MCF 10A (cell line): ENCODE data around the gene ALX1. TPM values are rescaled to one million over a fixed set of nuclear protein-coding genes. Genes with fewer than 3 reads are reported as not detected.

Source experiments
- BruUV-seq: library from RNA; stranded (reverse); fragments of 400-500 nt; replicated peaks from 2 replicates; lab custom pipeline; 2021; lab: Mats Ljungman, UMichigan
- CTCF ChIA-PET: fragments of 300-600 bp; sonication (Branson Sonifier 250); formaldehyde crosslinking; extraction: SDS; loops from one replicate; lab custom pipeline; 2021; ENCODE audit warnings: antibody characterized with exemption, inconsistent platforms; lab: Yijun Ruan, JAX
- POLR2A ChIA-PET: fragments of 300-600, 350-650 bp; sonication (Branson Sonifier 250); formaldehyde crosslinking; extraction: SDS; loops from one replicate; lab custom pipeline; 2020; ENCODE audit warnings: antibody characterized with exemption, inconsistent platforms; lab: Yijun Ruan, JAX
- DNase-seq: peaks from one replicate; pipeline ENCODE4 v3.0.0-alpha.2; 2018; ENCODE audit not compliant: unreplicated experiment
- H3K27ac Mint-ChIP-seq: one replicate; pipeline ENCODE4 v1.8.0; 2022; ENCODE audit warnings: mild to moderate bottlenecking, low read depth, mixed read lengths; ENCODE audit not compliant: unreplicated experiment
- H3K27me3 Mint-ChIP-seq: one replicate; pipeline ENCODE4 v1.8.0; 2022; ENCODE audit warnings: mixed read lengths; ENCODE audit not compliant: insufficient read depth, unreplicated experiment
- H3K36me3 Mint-ChIP-seq: one replicate; pipeline ENCODE4 v1.8.0; 2022; ENCODE audit warnings: mild to moderate bottlenecking, moderate library complexity, mixed read lengths; ENCODE audit not compliant: insufficient read depth, unreplicated experiment
- H3K4me1 Mint-ChIP-seq: one replicate; pipeline ENCODE4 v1.8.0; 2022; ENCODE audit warnings: mixed read lengths; ENCODE audit not compliant: insufficient read depth, unreplicated experiment
- H3K4me3 Mint-ChIP-seq: one replicate; pipeline ENCODE4 v1.8.0; 2022; ENCODE audit warnings: mild to moderate bottlenecking, moderate library complexity, mixed read lengths; ENCODE audit not compliant: unreplicated experiment
- H3K9me3 Mint-ChIP-seq: one replicate; pipeline ENCODE4 v1.8.0; 2022; ENCODE audit warnings: mixed read lengths; ENCODE audit not compliant: unreplicated experiment
- CTCF ChIP-seq: fragments of 200-600 bp; IDR thresholded peaks from one replicate; pipeline ENCODE4 v1.8.0; 2022; ENCODE audit warnings: antibody characterized with exemption, mild to moderate bottlenecking; ENCODE audit not compliant: unreplicated experiment
- intact Hi-C: fragments of 100-400 bp; cut with micrococcal nuclease; formaldehyde crosslinking; loops from 2 replicates; pipeline ENCODE4 v1.14.1; 2022
- total RNA-seq: library from RNA; stranded (reverse); gene quantifications from 2 replicates; pipeline ENCODE4 v1.2.3, GENCODE V29; 2022

The ALX1 gene
- total RNA-seq, 1 experiment from 2014 or later, result not detected

DNA sequence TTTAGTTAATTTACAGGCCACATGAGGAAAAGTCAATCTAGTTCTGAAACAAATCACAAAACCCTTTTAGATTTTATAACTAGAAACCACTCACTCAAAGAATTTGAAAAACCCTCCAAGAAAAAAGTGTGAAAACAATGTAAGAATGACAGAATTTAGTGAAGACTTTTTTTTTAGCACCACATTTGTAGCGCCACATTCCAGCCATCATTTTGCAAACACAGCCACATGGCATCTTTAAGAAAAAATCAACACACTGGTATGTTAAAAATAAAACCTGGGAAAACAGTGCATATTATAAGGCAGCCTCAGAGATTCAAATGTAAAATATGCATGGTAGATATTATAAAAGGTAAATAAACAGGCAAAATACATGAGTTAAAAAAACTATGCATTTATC, 22.3 kb upstream of the ALX1 start:
- no TSS peak for BruUV-seq
- intact Hi-C loops, result no loop called here
- Mint-ChIP-seq H3K4me3 (no peak overlapping the region), H3K27ac (no peak overlapping the region), H3K4me1 (no peaks in the 10 kb centered on the region), H3K27me3 (no peaks in the 10 kb centered on the region), H3K36me3 (no peaks in the 10 kb centered on the region), H3K9me3 (no peaks in the 10 kb centered on the region)
- TF ChIP-seq CTCF, result no peak
- ChIA-PET CTCF (no interaction called here), POLR2A (no interaction called here)
- DNase-seq, result no peak

- TF ChIP-seq CTCF, result no peak
- Mint-ChIP-seq H3K4me3 (no peak overlapping the region), H3K4me1 (no peaks in the 10 kb centered on the region), H3K27ac (no peak overlapping the region), H3K27me3 (no peaks in the 10 kb centered on the region), H3K9me3 (no peaks in the 10 kb centered on the region), H3K36me3 (no peaks in the 10 kb centered on the region)
- intact Hi-C loops, result no loop called here
- BruUV-seq, result no TSS peak
- POLR2A ChIA-PET, result no interaction called here
- DNase-seq, result no peak
- CTCF ChIA-PET, result interaction anchor here (0.5 to 1.8 kb wide), 4 partner anchors 11 to 60 kb away, joined by 3 to 5 read pairs (median 4); no protein-coding TSS in a partner anchor
Measured at GRCh38 chr12:85260447-85260846, 19.6 kb upstream of the ALX1 start.

DNA sequence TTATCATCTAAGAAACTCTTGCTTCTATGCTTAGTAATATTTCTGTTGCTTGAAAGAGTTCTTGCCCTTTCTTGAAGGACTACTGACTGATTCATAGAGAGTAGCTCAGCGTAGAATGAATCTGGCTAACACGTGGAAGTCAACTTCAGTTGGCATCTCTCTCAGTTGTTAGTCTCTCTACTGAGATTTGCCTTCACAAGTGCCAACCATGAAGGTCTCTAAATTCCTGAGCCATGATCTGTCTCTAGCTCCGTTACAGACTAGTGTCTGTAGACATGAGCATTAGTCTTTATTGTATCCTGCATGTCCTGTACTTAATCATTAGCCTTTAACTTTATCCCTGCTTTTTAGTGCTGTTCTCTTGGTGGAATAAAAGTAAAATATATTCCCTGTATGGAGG, 19.1 kb upstream of the ALX1 start:
- Mint-ChIP-seq H3K27me3 (no peaks in the 10 kb centered on the region), H3K9me3 (no peaks in the 10 kb centered on the region), H3K27ac (no peak overlapping the region), H3K4me1 (no peaks in the 10 kb centered on the region), H3K4me3 (no peak overlapping the region), H3K36me3 (no peaks in the 10 kb centered on the region)
- TF ChIP-seq CTCF, result no peak
- BruUV-seq, result no TSS peak
- ChIA-PET CTCF (interaction anchor here (0.6 to 1.8 kb wide), 5 partner anchors 9 to 104 kb away, joined by 4 to 9 read pairs (median 5); no protein-coding TSS in a partner anchor), POLR2A (no interaction called here)
- no peak for DNase-seq
- intact Hi-C loops, result no loop called here

DNA sequence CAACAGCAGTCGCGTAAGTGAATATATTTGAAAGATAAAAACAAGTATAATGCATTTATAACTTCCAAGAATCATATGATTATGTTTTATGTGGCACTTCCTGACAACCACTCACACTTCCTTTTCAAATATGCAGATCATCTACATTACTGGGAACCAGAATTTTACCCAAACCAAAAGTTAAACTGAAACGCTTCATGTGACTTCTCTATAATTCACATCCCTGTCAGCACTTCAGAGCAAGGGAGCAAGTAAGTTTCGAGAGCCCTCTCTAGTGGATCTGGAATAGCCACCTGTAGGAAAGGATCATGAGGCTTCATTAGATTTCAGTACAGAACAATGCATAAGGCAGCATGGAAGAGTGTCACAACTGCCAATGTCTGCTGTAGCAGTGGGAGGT, 13.7 kb upstream of the ALX1 start:
- Mint-ChIP-seq H3K4me1 (no peaks in the 10 kb centered on the region), H3K27me3 (no peaks in the 10 kb centered on the region), H3K36me3 (no peaks in the 10 kb centered on the region), H3K9me3 (no peaks in the 10 kb centered on the region), H3K4me3 (no peak overlapping the region), H3K27ac (no peak overlapping the region)
- no TSS peak for BruUV-seq
- ChIA-PET POLR2A (no interaction called here), CTCF (interaction anchor here (1.4 kb wide), 1 partner anchor 10 kb away, joined by 3 read pairs; no protein-coding TSS in a partner anchor)
- no peak for DNase-seq
- intact Hi-C loops, result no loop called here
- TF ChIP-seq CTCF, result no peak
